Dermis microvascular lymphatic vessel endothelial cell (primary cell): ENCODE results near the gene ESCO1. TPM values are rescaled to one million over a fixed set of nuclear protein-coding genes. Genes with fewer than 3 reads are reported as not detected.

Source experiments
- DNase-seq, 2 donors: peaks; one replicate each; pipeline versions ENCODE4 v3.0.0 to v3.0.0-alpha.2; 2010; ENCODE audit warnings: low read depth in 2 of 2
- total RNA-seq: library from RNA; depleted of rRNA; stranded (reverse); fragments of >200 nt; gene quantifications from 2 replicates; pipeline ENCODE4 v1.2.1, GENCODE V29; 2014

The ESCO1 gene
- total RNA-seq, 1 donor from 2014 or later = 10.0 TPM

DNA sequence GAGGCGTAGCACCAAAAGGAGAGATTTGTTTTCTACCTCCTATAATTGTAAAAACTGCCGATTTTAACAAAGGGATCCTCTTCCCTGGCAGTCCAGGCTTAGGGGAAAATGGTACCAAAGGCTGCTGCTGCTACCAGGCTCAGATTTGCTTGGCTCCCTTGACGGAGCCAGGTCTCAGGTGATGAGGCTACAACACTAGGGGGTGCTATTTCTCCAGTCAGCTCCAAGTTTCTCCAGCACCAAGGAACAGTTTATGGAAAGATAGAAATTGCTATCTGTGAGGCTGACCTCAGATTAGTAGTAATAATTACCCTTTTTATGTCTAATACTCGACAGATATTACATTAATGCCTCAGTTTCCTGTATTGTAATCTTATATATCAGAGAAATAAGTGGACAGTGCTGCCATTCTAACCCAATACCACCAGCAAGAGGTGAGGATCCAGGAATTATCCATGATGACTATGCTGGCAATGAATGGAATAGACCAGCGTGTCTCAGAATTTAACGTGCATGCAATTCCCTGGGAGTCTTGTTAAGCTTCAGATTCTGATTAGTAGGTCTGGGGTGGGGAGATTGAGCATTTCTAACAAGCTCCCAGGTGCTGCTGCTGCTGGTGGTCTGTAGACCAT, 111.3 kb downstream of the ESCO1 start:
- DNase-seq = peak; percentile 39 to 66

GRCh38 chr18:21486905-21487437, 113.5 kb downstream of the ESCO1 start:
- DNase-seq = no peak

DNA sequence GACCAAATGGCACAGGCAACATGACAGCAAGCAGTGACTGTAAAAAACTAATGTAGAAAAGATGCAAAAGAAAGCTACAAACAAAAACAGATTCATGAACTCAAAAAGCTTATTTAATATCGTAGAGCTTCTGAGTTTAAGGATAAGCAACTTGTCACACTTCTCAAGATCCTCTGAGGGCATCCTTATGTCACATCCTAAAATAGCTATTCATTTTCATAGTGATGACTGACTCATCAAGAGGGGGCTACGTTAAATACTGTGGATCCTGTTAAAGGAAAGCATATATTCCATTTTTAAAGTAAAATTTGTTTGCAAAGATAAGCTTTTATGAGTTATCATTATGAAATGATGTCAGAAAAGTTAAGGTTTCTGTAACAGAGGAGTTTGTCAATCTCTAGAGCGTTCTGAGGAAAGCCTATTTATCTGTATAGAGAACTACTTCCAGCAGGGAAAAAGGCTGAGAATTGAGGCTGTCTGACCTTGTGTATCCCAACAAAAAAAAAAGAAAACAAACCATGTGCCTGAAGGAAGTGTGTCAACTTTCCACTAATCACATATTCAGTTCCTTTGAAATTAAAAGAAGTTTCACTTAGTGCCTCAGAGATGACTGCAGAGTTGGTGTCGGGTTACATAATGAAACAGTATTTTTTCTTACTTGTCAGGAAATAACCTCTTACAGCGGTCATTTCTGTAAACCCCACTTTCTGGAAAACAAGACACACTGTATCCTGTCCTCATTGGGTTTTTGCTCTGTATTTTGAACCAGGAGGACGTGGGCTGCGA, 115.5 kb downstream of the ESCO1 start:
- DNase-seq = peak in 1 of 2 donors; percentile 73

GRCh38 chr18:21483051-21483450, 117.5 kb downstream of the ESCO1 start:
- no peak for DNase-seq

GRCh38 chr18:21481739-21482138, 118.8 kb downstream of the ESCO1 start:
- no peak for DNase-seq

GRCh38 chr18:21479721-21480120, 120.8 kb downstream of the ESCO1 start:
- DNase-seq = no peak

Other genes with a start within 250 kb of the ESCO1 start
- gene SNRPD1, start 11.6 kb upstream of the ESCO1 start, total RNA-seq = 10.4 and 14.1 TPM in 2 replicates
- 4.1 and 4.3 TPM in 2 replicates for gene ABHD3, start 104.1 kb upstream of the ESCO1 start, total RNA-seq
- gene MIB1, start 140.1 kb upstream of the ESCO1 start, total RNA-seq = 36.5 and 40.1 TPM in 2 replicates